Skeletal muscle tissue (tissue), 4 donors: ENCODE results near the gene FHIT. TPM values are rescaled to one million over a fixed set of nuclear protein-coding genes. Genes with fewer than 3 reads are reported as not detected.

ENCODE experiments used
- H3K27ac ChIP-seq: one replicate; pipeline ENCODE4 v1.7.0; 2013; ENCODE audit warnings: mild to moderate bottlenecking, low read depth, low read length, inconsistent platforms
- H3K27me3 ChIP-seq, 3 donors: one replicate each; pipeline ENCODE4 v1.7.0; 2013; ENCODE audit warnings: low read length in 3 of 3; ENCODE audit not compliant: control insufficient read depth in 3 of 3, insufficient read depth in 3 of 3
- H3K36me3 ChIP-seq, 3 donors: one replicate each; pipeline ENCODE4 v1.7.0; 2013; ENCODE audit warnings: low read length in 3 of 3; ENCODE audit not compliant: control insufficient read depth in 3 of 3, insufficient read depth in 3 of 3
- H3K4me1 ChIP-seq, 3 donors: one replicate each; pipeline ENCODE4 v1.7.0; 2013; ENCODE audit warnings: low read length in 3 of 3, mild to moderate bottlenecking in 3 of 3; ENCODE audit not compliant: control insufficient read depth in 3 of 3, insufficient read depth in 3 of 3
- H3K4me3 ChIP-seq, 3 donors: one replicate each; pipeline ENCODE4 v1.7.0; 2013; ENCODE audit warnings: low read length in 3 of 3
- H3K9ac ChIP-seq, 3 donors: one replicate each; pipeline ENCODE4 v1.7.0; 2013; ENCODE audit warnings: low read length in 3 of 3, mild to moderate bottlenecking in 3 of 3, moderate library complexity in 2 of 3, low read depth in 1 of 3
- H3K9me3 ChIP-seq, 3 donors: one replicate each; pipeline ENCODE4 v1.7.0; 2013; ENCODE audit warnings: low read length in 3 of 3; ENCODE audit not compliant: control insufficient read depth in 3 of 3
- total RNA-seq: library from RNA; depleted of rRNA; stranded (reverse); fragments of >200 nt; gene quantifications from one replicate; pipeline ENCODE4 v1.2.3, GENCODE V29; 2014
- donor health status: Osteomylitis.

Gene FHIT
- total RNA-seq, 1 donor from 2014 or later = 4.2 TPM

- Histone ChIP-seq H3K9me3 (no peaks in the 10 kb centered on the region), H3K36me3 (no peaks in the 10 kb centered on the region), H3K4me3 (no peak overlapping the region), H3K9ac (no peak overlapping the region), H3K4me1 (peaks cover 0 to 4% (median 3%) of the 10 kb centered on the region in 3 donors), H3K27me3 (no peaks in the 10 kb centered on the region), H3K27ac (no peak overlapping the region)
Measured at GRCh38 chr3:60517134-60517533, 734.1 kb downstream of the FHIT start.

GRCh38 chr3:60514866-60515265 is 736.4 kb downstream of the FHIT start:
- H3K27me3 ChIP-seq = no peaks in the 10 kb centered on the region
- H3K27ac ChIP-seq = no peak overlapping the region
- H3K4me1 ChIP-seq = peaks cover 0 to 4% (median 3%) of the 10 kb centered on the region in 3 donors
- no peaks in the 10 kb centered on the region for H3K36me3 ChIP-seq
- no peaks in the 10 kb centered on the region for H3K9me3 ChIP-seq
- H3K4me3 ChIP-seq = no peak overlapping the region
- no peak overlapping the region for H3K9ac ChIP-seq

- no peaks in the 10 kb centered on the region for H3K36me3 ChIP-seq
Measured at GRCh38 chr3:60514085-60514649, 737.1 kb downstream of the FHIT start.

GRCh38 chr3:60513241-60513640 is 738.0 kb downstream of the FHIT start:
- no peak overlapping the region for H3K4me3 ChIP-seq
- no peak overlapping the region for H3K27ac ChIP-seq
- H3K9me3 ChIP-seq = no peaks in the 10 kb centered on the region
- no peak overlapping the region for H3K9ac ChIP-seq
- no peaks in the 10 kb centered on the region for H3K36me3 ChIP-seq
- peaks cover 0 to 4% (median 3%) of the 10 kb centered on the region in 3 donors for H3K4me1 ChIP-seq
- no peaks in the 10 kb centered on the region for H3K27me3 ChIP-seq

More at GRCh38 chr3:60514085-60514649, 737.1 kb downstream of the FHIT start:
- Histone ChIP-seq H3K27ac (no peak overlapping the region), H3K4me3 (no peak overlapping the region), H3K9me3 (no peaks in the 10 kb centered on the region), H3K4me1 (peaks cover 0 to 4% (median 3%) of the 10 kb centered on the region in 3 donors), H3K9ac (no peak overlapping the region), H3K27me3 (no peaks in the 10 kb centered on the region)

GRCh38 chr3:60512506-60512905 is 738.7 kb downstream of the FHIT start:
- Histone ChIP-seq H3K4me3 (no peak overlapping the region), H3K9ac (no peak overlapping the region), H3K9me3 (no peaks in the 10 kb centered on the region), H3K27ac (no peak overlapping the region), H3K27me3 (no peaks in the 10 kb centered on the region), H3K4me1 (peaks cover 0 to 4% (median 3%) of the 10 kb centered on the region in 3 donors), H3K36me3 (no peaks in the 10 kb centered on the region)

- Histone ChIP-seq H3K9me3 (no peaks in the 10 kb centered on the region), H3K27me3 (no peaks in the 10 kb centered on the region), H3K4me3 (no peak overlapping the region), H3K36me3 (no peaks in the 10 kb centered on the region), H3K9ac (no peak overlapping the region), H3K27ac (no peak overlapping the region), H3K4me1 (peaks cover 0 to 4% (median 3%) of the 10 kb centered on the region in 3 donors)
Measured at GRCh38 chr3:60509471-60509870, 741.8 kb downstream of the FHIT start.

GRCh38 chr3:60504827-60505457 is 746.3 kb downstream of the FHIT start:
- no peak overlapping the region for H3K27ac ChIP-seq
- H3K4me3 ChIP-seq = no peak overlapping the region
- no peaks in the 10 kb centered on the region for H3K4me1 ChIP-seq
- H3K27me3 ChIP-seq = no peaks in the 10 kb centered on the region
- H3K9ac ChIP-seq = no peak overlapping the region
- H3K9me3 ChIP-seq = no peaks in the 10 kb centered on the region
- no peaks in the 10 kb centered on the region for H3K36me3 ChIP-seq

GRCh38 chr3:60501314-60501713 is 749.9 kb downstream of the FHIT start:
- H3K4me1 ChIP-seq = no peaks in the 10 kb centered on the region
- H3K27ac ChIP-seq = no peak overlapping the region
- H3K9me3 ChIP-seq = no peaks in the 10 kb centered on the region
- no peak overlapping the region for H3K4me3 ChIP-seq
- H3K27me3 ChIP-seq = no peaks in the 10 kb centered on the region
- no peaks in the 10 kb centered on the region for H3K36me3 ChIP-seq
- no peak overlapping the region for H3K9ac ChIP-seq

GRCh38 chr3:60497902-60498301 is 753.4 kb downstream of the FHIT start:
- H3K4me1 ChIP-seq = no peaks in the 10 kb centered on the region
- no peak overlapping the region for H3K9ac ChIP-seq
- no peaks in the 10 kb centered on the region for H3K36me3 ChIP-seq
- no peaks in the 10 kb centered on the region for H3K9me3 ChIP-seq
- no peaks in the 10 kb centered on the region for H3K27me3 ChIP-seq
- no peak overlapping the region for H3K4me3 ChIP-seq
- H3K27ac ChIP-seq = no peak overlapping the region

GRCh38 chr3:60490992-60491391 is 760.3 kb downstream of the FHIT start:
- no peaks in the 10 kb centered on the region for H3K9me3 ChIP-seq
- no peak overlapping the region for H3K9ac ChIP-seq
- no peaks in the 10 kb centered on the region for H3K27me3 ChIP-seq
- no peak overlapping the region for H3K4me3 ChIP-seq
- H3K4me1 ChIP-seq = no peaks in the 10 kb centered on the region
- no peak overlapping the region for H3K27ac ChIP-seq
- no peaks in the 10 kb centered on the region for H3K36me3 ChIP-seq
